Measurements from ENCODE around the gene MYT1. TPM values are rescaled to one million over a fixed set of nuclear protein-coding genes. Genes with fewer than 3 reads are reported as not detected.

The MYT1 gene
- total and polyA plus RNA-seq, 2 of the 13 experiments (the other 11 are each of a cell fraction or from before 2014, with no cell fraction given): 0.58 to 2.5 TPM

DNA sequence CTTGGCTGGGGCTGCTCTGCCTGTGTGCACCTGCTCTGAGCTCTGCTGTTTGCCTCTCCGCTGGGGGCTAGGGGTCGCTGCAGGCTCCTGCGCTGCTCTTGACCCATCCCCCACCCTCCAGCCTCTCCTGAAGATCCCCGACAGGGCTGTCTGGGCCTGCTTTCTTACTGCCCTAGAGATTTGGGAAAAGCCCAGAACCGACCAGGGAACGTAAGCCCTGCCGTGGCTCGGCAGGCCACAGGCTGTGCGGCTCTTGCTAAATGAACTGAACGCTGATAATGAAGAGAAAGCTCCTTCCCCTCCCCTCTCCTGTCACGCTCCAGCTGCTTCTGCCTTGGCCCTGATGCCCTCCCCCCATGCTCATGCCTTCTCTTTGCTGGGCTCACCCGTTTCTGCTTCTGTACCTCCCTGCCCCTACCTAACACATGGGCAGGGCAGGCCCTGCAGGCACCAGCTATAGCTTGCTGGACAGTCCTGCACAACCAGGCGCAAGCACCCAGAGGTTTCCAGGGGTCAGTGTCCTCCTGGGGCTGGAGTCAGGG, 59.3 kb downstream of the MYT1 start (continued):
- TF ChIP-seq ZSCAN9 (CRISPR knock-in tag; IDR thresholded peaks at IDR 0.05; ENCODE audit: borderline replicate concordance) (no peak), IKZF1 (IDR thresholded peaks at IDR 0.05) (no peak), CENPX (CRISPR knock-in tag; IDR thresholded peaks at IDR 0.05) (no peak), TCF7L2 (IDR thresholded peaks at IDR 0.05; ENCODE audit: low read depth, low read length) (no peak), KAT2B (IDR thresholded peaks at IDR 0.05; ENCODE audit: borderline replicate concordance, low read depth, low read length) (no peak), CBX2 (IDR thresholded peaks at IDR 0.05; ENCODE audit: low read depth, low read length) (no peak), CBX2 (CRISPR knock-in tag; IDR thresholded peaks at IDR 0.05; ENCODE audit: low read depth) (no peak), RNF2 (conservative IDR thresholded peaks at IDR 0.05; ENCODE audit: low read depth) (no peak), HNRNPH1 (optimal IDR thresholded peaks at IDR 0.05; ENCODE audit: low read depth, low read length) (no peak), ZNF552 (CRISPR knock-in tag; IDR thresholded peaks at IDR 0.05; ENCODE audit: borderline replicate concordance) (0 out of 2 replicates have a peak, but pooled peaks have one; percentile 26), ZNF724P (CRISPR knock-in tag; IDR thresholded peaks at IDR 0.05; ENCODE audit: borderline replicate concordance) (no peak), ZNF569 (CRISPR knock-in tag; IDR thresholded peaks at IDR 0.05; ENCODE audit: borderline replicate concordance) (no peak), IKZF4 (CRISPR knock-in tag; IDR thresholded peaks at IDR 0.05; ENCODE audit: borderline replicate concordance, low read depth, not compliant biosample characterization) (peak; percentile 89), POLR2AphosphoS5 (IDR thresholded peaks at IDR 0.05; ENCODE audit: low read depth, low read length) (no peak), ZNF790 (CRISPR knock-in tag; IDR thresholded peaks at IDR 0.05; ENCODE audit: borderline replicate concordance) (no peak), ELF4 (CRISPR knock-in tag; IDR thresholded peaks at IDR 0.05; ENCODE audit: borderline replicate concordance) (no peak), HDAC6 (IDR thresholded peaks at IDR 0.05; ENCODE audit: low read depth, low read length) (no peak), EHMT2 (IDR thresholded peaks at IDR 0.05; ENCODE audit: borderline replicate concordance, low read depth, low read length) (no peak)
- TF ChIP-seq, protein P1, sequence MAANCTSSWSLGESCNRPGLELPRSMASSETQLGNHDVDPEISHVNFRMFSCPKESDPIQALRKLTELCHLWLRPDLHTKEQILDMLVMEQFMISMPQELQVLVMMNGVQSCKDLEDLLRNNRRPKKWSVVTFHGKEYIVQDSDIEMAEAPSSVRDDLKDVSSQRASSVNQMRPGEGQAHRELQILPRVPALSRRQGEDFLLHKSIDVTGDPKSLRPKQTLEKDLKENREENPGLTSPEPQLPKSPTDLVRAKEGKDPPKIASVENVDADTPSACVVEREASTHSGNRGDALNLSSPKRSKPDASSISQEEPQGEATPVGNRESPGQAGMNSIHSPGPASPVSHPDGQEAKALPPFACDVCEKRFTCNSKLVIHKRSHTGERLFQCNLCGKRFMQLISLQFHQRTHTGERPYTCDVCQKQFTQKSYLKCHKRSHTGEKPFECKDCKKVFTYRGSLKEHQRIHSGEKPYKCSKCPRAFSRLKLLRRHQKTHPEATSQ (CRISPR knock-in tag; IDR thresholded peaks at IDR 0.05; ENCODE audit: borderline replicate concordance): no peak
- TF ChIP-seq, protein P2, sequence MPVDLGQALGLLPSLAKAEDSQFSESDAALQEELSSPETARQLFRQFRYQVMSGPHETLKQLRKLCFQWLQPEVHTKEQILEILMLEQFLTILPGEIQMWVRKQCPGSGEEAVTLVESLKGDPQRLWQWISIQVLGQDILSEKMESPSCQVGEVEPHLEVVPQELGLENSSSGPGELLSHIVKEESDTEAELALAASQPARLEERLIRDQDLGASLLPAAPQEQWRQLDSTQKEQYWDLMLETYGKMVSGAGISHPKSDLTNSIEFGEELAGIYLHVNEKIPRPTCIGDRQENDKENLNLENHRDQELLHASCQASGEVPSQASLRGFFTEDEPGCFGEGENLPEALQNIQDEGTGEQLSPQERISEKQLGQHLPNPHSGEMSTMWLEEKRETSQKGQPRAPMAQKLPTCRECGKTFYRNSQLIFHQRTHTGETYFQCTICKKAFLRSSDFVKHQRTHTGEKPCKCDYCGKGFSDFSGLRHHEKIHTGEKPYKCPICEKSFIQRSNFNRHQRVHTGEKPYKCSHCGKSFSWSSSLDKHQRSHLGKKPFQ (CRISPR knock-in tag; IDR thresholded peaks at IDR 0.05; ENCODE audit: insufficient replicate concordance): no peak
- TF ChIP-seq, protein P3, sequence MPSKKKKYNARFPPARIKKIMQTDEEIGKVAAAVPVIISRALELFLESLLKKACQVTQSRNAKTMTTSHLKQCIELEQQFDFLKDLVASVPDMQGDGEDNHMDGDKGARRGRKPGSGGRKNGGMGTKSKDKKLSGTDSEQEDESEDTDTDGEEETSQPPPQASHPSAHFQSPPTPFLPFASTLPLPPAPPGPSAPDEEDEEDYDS (CRISPR knock-in tag; IDR thresholded peaks at IDR 0.05): no peak
- TF ChIP-seq, protein P4, sequence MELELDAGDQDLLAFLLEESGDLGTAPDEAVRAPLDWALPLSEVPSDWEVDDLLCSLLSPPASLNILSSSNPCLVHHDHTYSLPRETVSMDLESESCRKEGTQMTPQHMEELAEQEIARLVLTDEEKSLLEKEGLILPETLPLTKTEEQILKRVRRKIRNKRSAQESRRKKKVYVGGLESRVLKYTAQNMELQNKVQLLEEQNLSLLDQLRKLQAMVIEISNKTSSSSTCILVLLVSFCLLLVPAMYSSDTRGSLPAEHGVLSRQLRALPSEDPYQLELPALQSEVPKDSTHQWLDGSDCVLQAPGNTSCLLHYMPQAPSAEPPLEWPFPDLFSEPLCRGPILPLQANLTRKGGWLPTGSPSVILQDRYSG (CRISPR knock-in tag; IDR thresholded peaks at IDR 0.05): no peak
- TF ChIP-seq, protein P5, sequence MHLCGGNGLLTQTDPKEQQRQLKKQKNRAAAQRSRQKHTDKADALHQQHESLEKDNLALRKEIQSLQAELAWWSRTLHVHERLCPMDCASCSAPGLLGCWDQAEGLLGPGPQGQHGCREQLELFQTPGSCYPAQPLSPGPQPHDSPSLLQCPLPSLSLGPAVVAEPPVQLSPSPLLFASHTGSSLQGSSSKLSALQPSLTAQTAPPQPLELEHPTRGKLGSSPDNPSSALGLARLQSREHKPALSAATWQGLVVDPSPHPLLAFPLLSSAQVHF (CRISPR knock-in tag; IDR thresholded peaks at IDR 0.05): no peak
- TF ChIP-seq, protein P6, sequence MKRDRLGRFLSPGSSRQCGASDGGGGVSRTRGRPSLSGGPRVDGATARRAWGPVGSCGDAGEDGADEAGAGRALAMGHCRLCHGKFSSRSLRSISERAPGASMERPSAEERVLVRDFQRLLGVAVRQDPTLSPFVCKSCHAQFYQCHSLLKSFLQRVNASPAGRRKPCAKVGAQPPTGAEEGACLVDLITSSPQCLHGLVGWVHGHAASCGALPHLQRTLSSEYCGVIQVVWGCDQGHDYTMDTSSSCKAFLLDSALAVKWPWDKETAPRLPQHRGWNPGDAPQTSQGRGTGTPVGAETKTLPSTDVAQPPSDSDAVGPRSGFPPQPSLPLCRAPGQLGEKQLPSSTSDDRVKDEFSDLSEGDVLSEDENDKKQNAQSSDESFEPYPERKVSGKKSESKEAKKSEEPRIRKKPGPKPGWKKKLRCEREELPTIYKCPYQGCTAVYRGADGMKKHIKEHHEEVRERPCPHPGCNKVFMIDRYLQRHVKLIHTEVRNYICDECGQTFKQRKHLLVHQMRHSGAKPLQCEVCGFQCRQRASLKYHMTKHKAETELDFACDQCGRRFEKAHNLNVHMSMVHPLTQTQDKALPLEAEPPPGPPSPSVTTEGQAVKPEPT (CRISPR knock-in tag; IDR thresholded peaks at IDR 0.05; ENCODE audit: low read depth): peak; percentile 94

Measured in HepG2 (cell line).